Endothelial cell of umbilical vein (primary cell): ENCODE results near the gene DUSP19. TPM values are rescaled to one million over a fixed set of nuclear protein-coding genes. Genes with fewer than 3 reads are reported as not detected.

Experiments
- BruUV-seq: library from RNA; stranded (reverse); fragments of 400-500 nt; replicated peaks from 2 replicates; lab custom pipeline; 2021; lab: Mats Ljungman, UMichigan
- CTCF ChIA-PET: fragments of 300-600, 350-600 bp; sonication (Branson Sonifier 250); formaldehyde crosslinking; loops from one replicate; lab custom pipeline; 2021; ENCODE audit warnings: antibody characterized with exemption, inconsistent platforms; lab: Charles Lee
- POLR2A ChIA-PET: fragments of 300-600, 350-600 bp; sonication (Branson Sonifier 250); formaldehyde crosslinking; loops from one replicate; lab custom pipeline; 2021; ENCODE audit warnings: antibody characterized with exemption, inconsistent platforms; lab: Charles Lee
- DNase-seq: peaks from one replicate; pipeline ENCODE4 v3.0.0-alpha.2; 2011; ENCODE audit warnings: low read depth, low spot score
- FAIRE-seq: peaks from 2 replicates; lab custom pipeline; 2011; peaks lifted over from hg19 to GRCh38; lab: Jason Lieb, UNC
- H2AFZ ChIP-seq: 2 replicates; pipeline ENCODE4 v1.6.0; 2012; ENCODE audit warnings: low read depth, low read length, control low read depth, inconsistent platforms
- H3K27ac ChIP-seq: 2 replicates; pipeline ENCODE4 v1.5.1; 2011; ENCODE audit warnings: low read depth, mild to moderate bottlenecking, control low read depth, low read length, moderate library complexity; ENCODE audit not compliant: insufficient read depth
- H3K27me3 ChIP-seq, 2 experiments: 2 replicates each; pipeline versions ENCODE4 v1.6.0 to v1.6.1; 2011; ENCODE audit warnings: low read length in 2 of 2, mixed read lengths in 1 of 2; ENCODE audit not compliant: control insufficient read depth in 2 of 2, insufficient read depth in 2 of 2
- H3K36me3 ChIP-seq, 2 experiments: 2 replicates in 1 of 2; 3 replicates in 1 of 2; pipeline ENCODE4 v1.5.1; 2011; ENCODE audit warnings: low read length in 2 of 2, mild to moderate bottlenecking in 1 of 2, moderate library complexity in 1 of 2; ENCODE audit not compliant: control insufficient read depth in 2 of 2, insufficient read depth in 2 of 2; ENCODE audit errors: extremely low read depth in 1 of 2
- H3K4me1 ChIP-seq: 3 replicates; pipeline ENCODE4 v1.5.1; 2011; ENCODE audit warnings: mild to moderate bottlenecking, low read length; ENCODE audit not compliant: control insufficient read depth, insufficient read depth; ENCODE audit errors: extremely low read depth
- H3K4me2 ChIP-seq: 2 replicates; pipeline ENCODE4 v1.6.1; 2011; ENCODE audit warnings: low read length, control low read depth, mixed read lengths; ENCODE audit not compliant: insufficient read depth
- H3K4me3 ChIP-seq, 3 experiments: fragments of 200-600 bp in 1 of 3; sonication (generic), shearing (Covaris generic) in 1 of 3; replicated peaks in 1 of 3; 2 replicates each; pipeline ENCODE4 v1.5.1; 2011 to 2016; ENCODE audit warnings: control low read depth in 3 of 3, low read length in 3 of 3, mild to moderate bottlenecking in 2 of 3, inconsistent platforms in 1 of 3, low read depth in 1 of 3, moderate library complexity in 1 of 3; ENCODE audit not compliant: insufficient read depth in 1 of 3
- H3K79me2 ChIP-seq: 2 replicates; pipeline ENCODE4 v1.6.0; 2012; ENCODE audit warnings: low read length, inconsistent platforms; ENCODE audit not compliant: control insufficient read depth, insufficient read depth
- H3K9ac ChIP-seq: replicated peaks from 2 replicates; pipeline ENCODE3; 2011; ENCODE audit warnings: low read length, control low read depth; ENCODE audit not compliant: insufficient read depth; ENCODE audit errors: extremely low read depth
- H3K9me1 ChIP-seq: replicated peaks from 3 replicates; pipeline ENCODE4 v1.6.0; 2011; ENCODE audit warnings: mild to moderate bottlenecking, low read length; ENCODE audit not compliant: control insufficient read depth, insufficient read depth; ENCODE audit errors: extremely low read depth
- H3K9me3 ChIP-seq: replicated peaks from 2 replicates; pipeline ENCODE4 v1.5.1; 2012; ENCODE audit warnings: low read length, inconsistent platforms; ENCODE audit not compliant: control insufficient read depth, insufficient read depth
- H4K20me1 ChIP-seq: replicated peaks from 2 replicates; pipeline ENCODE3; 2011; ENCODE audit warnings: mild to moderate bottlenecking, low read length; ENCODE audit not compliant: control insufficient read depth, insufficient read depth; ENCODE audit errors: extremely low read depth
- CTCF ChIP-seq, 2 donors: IDR thresholded peaks; 1 replicate in 1 of 2; 2 replicates in 1 of 2; pipeline ENCODE4 v1.5.1; 2011; ENCODE audit warnings: low read length in 2 of 2, mild to moderate bottlenecking in 2 of 2, moderate library complexity in 2 of 2, control low read depth in 1 of 2, inconsistent platforms in 1 of 2, low read depth in 1 of 2; ENCODE audit not compliant: insufficient read depth in 1 of 2; ENCODE audit errors: extremely low read depth in 1 of 2
- FOS ChIP-seq: IDR thresholded peaks from 2 replicates; pipeline ENCODE4 v1.6.1; 2011; ENCODE audit warnings: mild to moderate bottlenecking, low read length, moderate library complexity, borderline replicate concordance; ENCODE audit not compliant: insufficient read depth
- JUN ChIP-seq: IDR thresholded peaks from 2 replicates; pipeline ENCODE4 v1.6.1; 2011; ENCODE audit warnings: borderline replicate concordance, low read depth; ENCODE audit not compliant: insufficient read length, insufficient read depth
- MAX ChIP-seq: IDR thresholded peaks from 2 replicates; pipeline ENCODE4 v1.6.1; 2011; ENCODE audit not compliant: insufficient read depth, insufficient read length
- MYC ChIP-seq: IDR thresholded peaks from one replicate; pipeline ENCODE4 v1.6.1; 2011; ENCODE audit warnings: mild to moderate bottlenecking, low read depth, low read length
- POLR2A ChIP-seq: IDR thresholded peaks from 2 replicates; pipeline ENCODE4 v1.6.1; 2012; ENCODE audit warnings: low read depth, mild to moderate bottlenecking, control low read depth, low read length
- POLR2AphosphoS5 ChIP-seq: IDR thresholded peaks from 2 replicates; pipeline ENCODE4 v1.6.1; 2012; ENCODE audit warnings: low read depth, mild to moderate bottlenecking, control low read depth, low read length, moderate library complexity; ENCODE audit not compliant: insufficient read depth
- dilution Hi-C: fragments of 300-500 bp; cut with MboI; formaldehyde crosslinking; loops from one replicate; pipeline ENCODE4 v1.15.0; 2019; ENCODE audit warnings: low sequenced_read_pairs; ENCODE audit not compliant: extremely low pct_ligation_motif_present
- intact Hi-C: fragments of 100-400 bp; cut with micrococcal nuclease; formaldehyde crosslinking; loops from one replicate; pipeline ENCODE4 v1.10.0; 2022
- polyA plus RNA-seq, 4 experiments: library from polyadenylated mRNA; depleted of rRNA in 3 of 4; stranded (reverse) in 3 of 4; unstranded in 1 of 4; fragments of >200 nt; gene quantifications; 2 replicates each; pipeline versions ENCODE4 v1.2.1 to v1.2.3, GENCODE V29; 2011 to 2012; ENCODE audit warnings: missing spikeins in 1 of 4
- total RNA-seq: library from RNA; stranded (reverse); gene quantifications from 2 replicates; pipeline ENCODE4 v1.2.3, GENCODE V29; 2021

Gene DUSP19
- total and polyA plus RNA-seq, 2 donors (not counting 3 experiments of a cell fraction or from before 2014, with no cell fraction given) = 0.69 to 1.9 TPM

- peaks cover 5 to 7% of the 10 kb centered on the region in 2 experiments for H3K27me3 ChIP-seq
- H4K20me1 ChIP-seq = peaks cover 22% of the 10 kb centered on the region
- H3K4me1 ChIP-seq = peaks cover 28% of the 10 kb centered on the region
- DNase-seq (peak; percentile 88), FAIRE-seq (peak; percentile 82)
- H2AFZ ChIP-seq = peak within 1 kb of the TSS; percentile 99
- peaks cover 44% of the 10 kb centered on the region for H3K79me2 ChIP-seq
- H3K9me1 ChIP-seq = no peaks in the 10 kb centered on the region
- no peaks in the 10 kb centered on the region for H3K9me3 ChIP-seq
- POLR2A ChIA-PET = no interaction called here
- intact Hi-C loops = loop anchor here (1.0 to 5.0 kb wide), 3 partner anchors 40 to 851 kb away; partner anchors contain the start of genes DUSP19 and NUP35
- CTCF ChIA-PET = interaction anchor here (1.0 to 1.4 kb wide), 3 partner anchors 25 to 43 kb away, joined by 3 to 4 read pairs (median 3); no protein-coding TSS in a partner anchor
- peak within 1 kb of the TSS; percentile 91 for H3K27ac ChIP-seq
- H3K9ac ChIP-seq = peak within 1 kb of the TSS; percentile 95
- H3K36me3 ChIP-seq = no peaks in the 10 kb centered on the region
- BruUV-seq = no TSS peak
- TF ChIP-seq MAX (no peak), CTCF (IDR thresholded peaks at IDR 0.05; ENCODE audit: extremely low read depth in 1 of 2, insufficient read depth in 1 of 2, low read depth in 1 of 2, low read length in 2 of 2) (peak; percentile 68 to 83), FOS (no peak), POLR2AphosphoS5 (peak; percentile 48), JUN (no peak), POLR2A (no peak), MYC (no peak)
- dilution Hi-C loops = no loop called here
- peak within 1 kb of the TSS; percentile 86 to 99 (median 98) for H3K4me3 ChIP-seq
- peak within 1 kb of the TSS; percentile 94 for H3K4me2 ChIP-seq
These were observed 39.9 kb upstream of the DUSP19 start, which contains the start of gene NCKAP1 for GRCh38 chr2:183038341-183039300. NCKAP1 (minus strand) TSS chr2:183038457; CDS start chr2:183038099, 358 bp downstream.
